Measurements from ENCODE around the gene UBE2R2. TPM values are rescaled to one million over a fixed set of nuclear protein-coding genes. Genes with fewer than 3 reads are reported as not detected.
"Not testable (repeated sequence)": the region's sequence is repeated elsewhere in the genome, so short reads cannot be mapped to it uniquely, and the experiment has no call there.

The UBE2R2 gene
- total RNA-seq, 1 donor from 2014 or later = 26.7 TPM

- no peak for DNase-seq (ENCODE audit: low spot score)
Observed at GRCh38 chr9:33927694-33928093, 110.7 kb downstream of the UBE2R2 start.

GRCh38 chr9:33931326-33931725, 114.4 kb downstream of the UBE2R2 start:
- DNase-seq (ENCODE audit: low spot score) = no peak

- DNase-seq (ENCODE audit: low spot score) = no peak
Observed at GRCh38 chr9:33932078-33932807, 115.3 kb downstream of the UBE2R2 start.

DNA sequence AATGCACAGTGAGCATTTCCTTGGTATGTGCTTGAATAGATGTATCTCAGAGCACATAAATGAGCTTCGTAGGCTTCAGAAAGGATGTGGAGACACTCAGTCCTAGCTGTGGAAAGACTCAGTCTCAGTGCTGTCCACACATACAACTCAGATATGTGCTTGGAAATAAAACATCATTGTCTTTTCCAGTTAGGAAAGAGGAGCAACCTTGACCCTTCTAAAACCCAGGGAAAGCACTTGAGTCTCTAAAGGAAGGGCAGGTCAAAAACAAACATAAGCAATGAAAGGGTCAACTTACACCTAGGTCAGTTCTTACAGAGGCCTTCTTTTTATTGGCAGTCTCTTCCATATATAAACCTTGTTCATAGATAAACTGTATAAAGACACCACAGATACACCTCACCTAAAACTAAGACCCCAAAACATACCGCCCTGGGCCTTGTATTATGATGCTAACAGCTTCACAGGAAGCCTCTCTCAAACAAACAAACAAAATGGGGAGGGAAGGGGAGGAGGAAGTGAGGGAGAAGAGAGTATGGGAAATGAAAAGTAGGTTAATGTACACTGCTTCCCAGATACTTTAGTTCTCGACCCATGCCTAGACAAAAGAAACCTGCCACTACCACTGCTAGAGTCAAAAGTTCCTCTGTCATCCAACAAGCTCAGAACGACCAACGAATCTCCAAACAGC, 117.4 kb downstream of the UBE2R2 start:
- DNase-seq (ENCODE audit: low spot score) = no peak

DNA sequence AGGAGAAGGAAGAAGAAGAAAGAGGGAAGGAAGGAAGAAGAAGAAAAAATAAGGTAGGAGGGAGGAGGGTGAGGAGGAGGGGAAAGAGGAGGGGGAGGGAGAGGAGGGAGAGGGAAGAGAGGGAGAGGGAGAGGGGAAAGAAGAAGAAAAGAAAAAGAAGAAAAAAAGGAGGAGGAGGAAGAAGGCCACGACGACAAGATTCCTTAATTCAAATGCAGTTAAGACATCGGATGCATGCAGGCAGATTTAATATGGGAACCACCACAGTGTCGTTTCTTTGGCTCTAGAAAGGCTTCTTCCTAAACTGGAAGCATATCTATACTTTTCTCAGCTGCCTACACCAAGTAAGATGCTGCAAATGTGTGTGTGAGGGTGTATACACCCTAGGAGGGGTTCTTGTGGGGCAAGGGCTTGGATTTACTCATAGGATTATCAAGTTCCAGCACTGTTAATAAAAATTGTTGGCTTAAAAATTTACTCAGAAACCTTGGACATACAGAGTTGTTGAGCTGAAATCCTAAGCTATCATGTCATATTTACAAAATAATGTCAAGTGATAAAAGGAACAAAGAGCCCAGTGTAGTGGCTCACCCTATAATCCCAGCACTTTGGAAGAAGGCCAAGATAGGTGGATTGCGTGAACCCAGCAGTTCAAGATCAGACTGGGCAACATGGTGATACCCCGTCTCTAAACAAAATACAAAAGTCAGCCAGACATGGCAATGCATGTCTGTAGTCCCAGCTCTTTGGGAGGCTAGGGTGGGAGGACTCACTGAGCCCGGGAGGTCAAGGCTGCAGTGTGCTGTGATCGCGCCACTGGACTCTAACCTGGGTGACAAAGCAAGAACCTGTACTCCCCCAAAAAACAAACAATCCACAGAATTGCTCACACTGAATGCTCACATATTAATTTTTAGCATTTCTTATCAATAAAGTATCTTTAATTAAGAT, 123.2 kb downstream of the UBE2R2 start:
- DNase-seq (ENCODE audit: low spot score) = no peak

- peak; percentile 20 for DNase-seq (ENCODE audit: low spot score)
Observed at GRCh38 chr9:33942471-33943083, 125.6 kb downstream of the UBE2R2 start.

GRCh38 chr9:33943389-33943788, 126.4 kb downstream of the UBE2R2 start:
- DNase-seq (ENCODE audit: low spot score) = no peak

DNA sequence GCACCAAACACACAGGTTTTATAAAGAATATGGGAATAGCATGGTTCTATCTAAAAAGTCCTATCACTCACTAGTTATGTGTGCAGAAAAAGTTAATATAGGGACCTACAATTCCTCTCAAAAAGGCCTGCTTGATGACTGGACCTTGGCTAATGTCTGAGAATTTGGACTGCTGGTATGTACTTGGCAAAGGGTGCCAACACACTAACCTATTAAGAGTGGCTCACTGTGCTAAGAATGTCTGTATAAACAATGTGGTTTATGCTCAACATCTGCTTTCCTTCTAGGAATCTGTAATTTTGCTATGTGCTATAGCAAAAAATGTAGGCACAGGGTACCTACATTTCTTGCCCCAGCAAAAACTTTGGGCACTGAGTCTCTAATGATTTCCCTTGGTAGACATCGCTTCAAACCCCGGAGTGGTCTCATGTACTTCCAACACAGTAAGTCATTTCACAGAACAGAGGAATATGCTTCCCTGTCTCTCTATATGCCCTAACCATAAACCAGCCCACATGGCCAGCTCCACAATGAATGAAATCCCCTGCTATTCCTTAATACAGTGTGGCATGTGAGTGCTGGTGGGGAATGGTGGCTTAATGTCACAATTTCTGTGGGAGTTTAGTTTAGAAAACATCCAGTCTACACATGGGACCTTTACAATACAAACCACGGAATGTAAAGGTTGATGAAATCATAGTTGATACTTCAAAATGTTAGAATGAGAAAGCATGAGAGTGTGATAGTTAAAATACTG, 130.0 kb downstream of the UBE2R2 start:
- peak; percentile 8 for DNase-seq (ENCODE audit: low spot score)

GRCh38 chr9:33950371-33950770, 133.4 kb downstream of the UBE2R2 start:
- no peak for DNase-seq (ENCODE audit: low spot score)

GRCh38 chr9:33952066-33952465, 135.1 kb downstream of the UBE2R2 start:
- DNase-seq (ENCODE audit: low spot score) = peak; percentile 5

DNA sequence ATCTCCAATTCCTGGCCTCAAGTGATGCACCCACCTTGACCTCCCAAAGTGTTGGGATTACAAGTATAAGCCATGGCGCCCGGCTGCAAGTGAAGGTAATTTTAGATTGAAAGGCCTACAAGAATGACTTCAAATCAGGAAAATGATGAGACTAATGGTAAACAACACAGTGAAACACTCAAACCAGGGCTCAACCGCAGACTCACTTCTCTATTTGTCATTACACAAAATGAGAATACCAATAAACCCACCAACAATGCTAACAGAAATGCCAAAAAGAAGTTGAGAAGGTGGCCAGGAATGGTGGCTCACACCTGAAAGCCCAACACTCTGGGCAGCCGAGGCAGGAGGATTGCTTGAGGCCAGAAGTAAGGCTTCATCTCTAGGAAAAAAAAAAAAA, 139.6 kb downstream of the UBE2R2 start:
- DNase-seq (ENCODE audit: low spot score) = no peak

GRCh38 chr9:33959725-33960124, 142.8 kb downstream of the UBE2R2 start:
- no peak for DNase-seq (ENCODE audit: low spot score)

DNA sequence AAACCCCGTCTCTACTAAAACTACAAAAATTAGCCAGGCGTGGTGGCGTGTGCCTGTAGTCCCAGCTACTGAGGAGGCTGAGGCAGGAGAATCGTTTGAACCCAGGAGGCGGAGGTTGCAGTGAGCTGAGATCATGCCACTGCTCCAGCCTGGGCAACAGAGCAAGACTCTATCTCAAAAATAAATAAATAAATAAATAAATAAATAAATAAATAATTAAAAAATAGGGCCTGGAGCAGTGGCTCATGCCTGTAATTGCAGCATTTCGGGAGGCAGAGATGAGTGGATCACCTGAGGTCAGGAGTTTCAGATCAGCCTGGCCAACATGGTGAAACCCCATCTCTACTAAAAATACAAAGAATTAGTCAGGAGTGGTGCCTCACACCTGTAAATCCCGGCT, 145.5 kb downstream of the UBE2R2 start:
- not testable (repeated sequence) for DNase-seq (ENCODE audit: low spot score)

DNA sequence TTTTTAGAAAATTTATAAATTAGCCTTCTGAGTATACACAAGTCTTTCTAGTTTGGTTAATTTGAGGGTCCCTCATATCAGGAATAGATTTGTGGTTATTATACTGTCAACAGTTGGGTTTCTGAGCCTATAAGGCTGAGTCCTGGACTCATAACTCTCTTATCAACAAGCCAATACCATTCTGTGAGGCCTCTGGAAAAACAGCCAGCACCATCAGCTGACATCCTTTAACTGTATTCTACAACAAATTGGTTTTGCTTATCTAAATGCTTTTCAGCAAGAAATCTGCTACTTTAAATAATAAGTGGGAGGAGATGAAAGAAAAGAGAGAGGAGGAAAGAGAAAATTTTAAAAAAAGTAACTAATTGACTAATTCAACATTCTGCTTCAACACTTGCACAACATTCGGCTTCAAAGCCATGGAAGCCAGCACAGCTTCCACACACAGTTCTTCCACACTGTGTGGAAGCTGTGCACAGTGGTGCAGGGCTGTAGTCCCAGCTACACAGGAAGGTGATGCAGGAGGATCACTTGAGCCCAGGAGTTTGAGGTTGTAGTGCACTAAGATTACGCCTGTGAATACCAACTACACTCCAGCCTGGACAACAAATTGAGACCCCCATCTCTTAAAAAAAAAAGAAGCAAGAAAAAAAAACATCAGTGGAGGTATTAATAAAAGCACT, 147.3 kb downstream of the UBE2R2 start:
- DNase-seq (ENCODE audit: low spot score) = no peak

Other genes starting within 250 kb of the UBE2R2 start
- gene PRSS3, start 21.6 kb upstream of the UBE2R2 start, total RNA-seq (ENCODE audit: insufficient read depth, low replicate concordance) = 11.3 TPM
- gene UBAP2, start 231.7 kb downstream of the UBE2R2 start, total RNA-seq (ENCODE audit: insufficient read depth, low replicate concordance) = 31.5 TPM

Data from umbilical cord (tissue), 2 donors.